ENCODE measurements around the gene BBS12.

Gene BBS12

GRCh38 chr4:122732329-122733026 is at the start of gene BBS12:
Gene BBS12 (plus strand): TSS chr4:122732704. CDS start chr4:122741893, 9,189 bp downstream.
- DNase-seq = peak; percentile 100

DNA sequence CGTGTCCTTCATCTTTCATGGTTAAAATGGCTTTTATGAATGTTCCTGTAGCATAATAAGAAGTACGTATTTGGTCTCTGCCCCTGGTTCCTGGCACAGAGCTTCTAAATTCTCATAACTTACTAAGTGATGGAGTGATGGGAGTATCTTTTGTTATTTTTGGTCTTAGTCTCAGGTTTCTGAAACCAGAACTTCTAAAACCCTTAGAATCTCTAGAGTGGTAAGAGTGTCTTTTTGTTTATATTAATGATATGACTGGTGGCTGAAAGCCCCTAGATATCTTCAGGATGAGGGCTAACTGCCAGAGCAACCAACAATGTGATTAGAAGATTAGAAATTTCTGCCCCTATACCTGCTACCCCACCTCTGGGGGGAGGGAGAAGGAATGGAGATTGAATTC is 45.8 kb upstream of the BBS12 start:
- no peak for DNase-seq

- no peak for DNase-seq
Measured at GRCh38 chr4:122687531-122688061, 44.9 kb upstream of the BBS12 start.

DNA sequence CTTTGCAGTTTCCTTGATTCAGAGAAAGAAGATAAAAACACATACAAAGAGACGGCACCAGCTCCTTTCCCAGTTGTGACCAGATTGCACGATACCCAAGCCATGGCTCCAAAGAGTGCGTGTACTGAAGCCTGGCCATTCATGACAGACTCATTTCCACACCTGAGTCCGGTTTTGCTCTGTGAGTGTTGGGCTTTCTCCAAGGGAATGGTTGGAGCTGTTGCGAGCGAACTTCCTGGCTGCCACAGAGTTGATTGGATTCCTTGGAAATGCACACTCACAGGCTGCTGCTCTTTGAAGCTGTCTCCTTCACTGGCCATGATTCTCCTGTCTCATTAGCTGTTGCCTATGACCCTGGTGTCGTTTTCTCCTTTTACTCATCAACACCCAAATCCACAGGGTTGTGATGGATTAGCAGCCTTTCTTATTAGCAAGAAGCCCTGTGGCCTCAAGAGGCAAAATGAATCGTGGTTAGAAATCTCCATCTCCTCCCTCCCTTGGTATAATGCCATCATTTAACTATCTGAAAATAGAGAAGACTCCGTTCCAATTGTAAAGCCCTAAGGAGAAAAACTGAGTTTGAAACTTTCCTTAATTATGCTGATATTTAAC is 43.9 kb upstream of the BBS12 start:
- no peak for DNase-seq

GRCh38 chr4:122689972-122690371 is 42.5 kb upstream of the BBS12 start:
- DNase-seq = no peak

- DNase-seq = no peak
Measured at GRCh38 chr4:122691988-122692387, 40.5 kb upstream of the BBS12 start.

- DNase-seq = no peak
Measured at GRCh38 chr4:122692641-122693520, 39.6 kb upstream of the BBS12 start.

GRCh38 chr4:122695226-122695625 is 37.3 kb upstream of the BBS12 start:
- DNase-seq = no peak

DNA sequence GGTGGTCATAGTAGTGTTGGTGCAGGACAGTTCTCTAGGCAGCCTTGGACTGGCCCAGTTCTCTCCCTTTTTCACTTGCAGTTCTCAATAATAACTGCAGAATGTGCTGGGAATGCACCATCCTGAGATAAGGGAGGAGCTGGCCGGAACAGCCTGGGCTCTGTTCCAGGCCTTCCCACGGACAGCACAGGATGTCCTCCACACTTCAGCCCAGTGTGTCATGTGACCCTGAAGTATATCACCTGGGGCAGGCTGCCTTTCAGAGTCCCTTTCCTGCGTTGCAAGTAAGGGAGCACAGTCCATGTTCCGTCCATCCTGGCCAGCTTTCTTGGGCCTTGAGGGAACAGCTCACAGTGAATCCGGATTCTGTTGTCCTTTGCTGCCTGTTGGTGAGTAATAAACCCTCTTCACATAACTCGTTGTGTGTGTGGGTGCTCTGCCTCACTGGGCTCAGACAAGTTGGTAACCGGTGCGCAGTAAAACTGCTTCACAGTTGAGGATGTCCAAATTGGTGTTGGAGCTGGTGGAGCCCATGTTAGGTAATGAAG is 32.3 kb upstream of the BBS12 start:
- no peak for DNase-seq

- DNase-seq = no peak
Measured at GRCh38 chr4:122701061-122701460, 31.4 kb upstream of the BBS12 start.

DNA sequence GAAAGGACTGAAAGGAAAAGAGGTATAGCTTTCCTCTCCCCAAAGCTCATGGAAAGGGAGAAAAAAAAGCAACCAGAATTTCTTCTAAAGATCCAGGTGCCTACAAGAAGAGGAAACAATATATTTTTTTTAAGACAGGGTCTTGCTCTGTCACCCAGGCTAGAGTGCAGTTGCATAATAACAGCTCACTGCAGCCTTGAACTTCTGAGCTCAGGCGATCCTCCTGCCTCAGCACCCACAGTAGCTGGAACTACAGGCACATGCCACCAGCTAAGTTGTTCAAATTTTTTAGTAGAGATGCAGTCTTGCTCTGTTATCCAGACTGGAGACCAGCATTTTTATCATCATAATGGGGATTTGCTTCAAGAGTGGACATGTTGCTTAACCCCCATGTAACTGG is 30.5 kb upstream of the BBS12 start:
- DNase-seq = no peak

DNA sequence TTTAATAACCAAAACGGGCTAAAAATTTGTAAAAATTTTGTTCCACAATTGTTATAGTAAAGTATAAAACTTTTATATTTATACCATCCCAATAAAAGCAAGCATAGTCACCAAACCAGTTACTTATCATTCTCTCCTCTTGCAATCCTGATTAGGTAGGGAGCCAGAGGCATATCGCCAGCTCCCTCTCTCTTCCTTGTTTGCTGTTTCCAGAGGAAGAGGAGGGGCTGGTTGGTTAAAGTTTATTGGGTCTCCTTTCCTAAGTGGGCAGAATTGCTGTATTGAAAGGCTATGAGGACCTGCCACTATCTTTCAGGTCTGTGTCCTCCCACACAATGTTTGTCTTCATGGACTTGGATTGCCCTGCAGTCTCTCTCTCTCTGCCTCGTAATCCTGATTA is 29.6 kb upstream of the BBS12 start:
- no peak for DNase-seq

GRCh38 chr4:122703868-122704267 is 28.6 kb upstream of the BBS12 start:
- no peak for DNase-seq

GRCh38 chr4:122705009-122705408 is 27.5 kb upstream of the BBS12 start:
- no peak for DNase-seq

- DNase-seq = no peak
Measured at GRCh38 chr4:122705547-122706117, 26.9 kb upstream of the BBS12 start.

GRCh38 chr4:122706511-122706910 is 26.0 kb upstream of the BBS12 start:
- DNase-seq = no peak

GRCh38 chr4:122707497-122707896 is 25.0 kb upstream of the BBS12 start:
- DNase-seq = no peak

GRCh38 chr4:122709236-122709635 is 23.3 kb upstream of the BBS12 start:
- DNase-seq = no peak

GRCh38 chr4:122710434-122711308 is 21.8 kb upstream of the BBS12 start:
- no peak for DNase-seq

- no peak for DNase-seq
Measured at GRCh38 chr4:122711919-122712318, 20.6 kb upstream of the BBS12 start.

- no peak for DNase-seq
Measured at GRCh38 chr4:122712782-122713181, 19.7 kb upstream of the BBS12 start.

- DNase-seq = no peak
Measured at GRCh38 chr4:122715221-122715620, 17.3 kb upstream of the BBS12 start.
